Measurements from ENCODE around the gene GRIK4.

The GRIK4 gene

DNA sequence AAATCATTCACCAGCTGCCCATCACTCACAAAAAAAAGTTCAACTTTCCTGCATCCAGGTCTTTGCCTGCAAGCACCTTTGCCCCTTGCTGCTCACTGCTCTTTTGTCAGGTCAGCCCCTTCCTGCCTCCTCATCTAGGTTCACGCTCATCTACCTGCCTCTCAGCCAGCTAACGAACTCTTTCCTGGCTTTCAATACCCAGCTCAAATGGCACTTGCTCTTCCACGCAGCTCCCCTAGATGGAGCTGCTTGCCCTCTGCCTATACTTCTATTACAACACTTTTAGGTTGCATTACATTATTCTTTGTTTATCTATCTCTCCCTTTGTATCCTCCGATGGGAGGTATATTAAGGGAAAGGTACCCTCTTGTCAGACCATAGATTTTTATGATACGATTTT lies 433.5 kb downstream of the GRIK4 start:
- no peak for DNase-seq (ENCODE audit: low read depth, low spot score)

DNA sequence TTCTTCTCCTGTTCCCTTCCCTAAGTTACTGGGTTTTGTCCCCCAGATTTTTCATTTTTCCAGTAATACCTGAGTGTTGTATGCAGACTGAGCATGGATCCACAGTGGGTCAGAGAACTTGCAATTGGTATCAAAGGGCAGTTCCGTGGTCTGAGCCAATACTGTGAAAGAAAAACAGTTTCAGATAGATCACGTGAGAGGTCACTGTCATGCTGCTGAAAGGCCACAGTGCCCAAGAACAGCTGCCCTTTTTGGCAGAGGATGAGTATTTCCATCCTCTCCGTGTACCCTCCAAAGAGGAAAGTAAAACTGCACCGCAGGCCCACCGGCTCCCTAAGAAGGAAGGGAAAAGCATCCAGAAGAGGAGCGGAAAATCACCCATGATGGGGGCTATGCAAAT lies 439.3 kb downstream of the GRIK4 start:
- DNase-seq (ENCODE audit: low read depth, low spot score): no peak

DNA sequence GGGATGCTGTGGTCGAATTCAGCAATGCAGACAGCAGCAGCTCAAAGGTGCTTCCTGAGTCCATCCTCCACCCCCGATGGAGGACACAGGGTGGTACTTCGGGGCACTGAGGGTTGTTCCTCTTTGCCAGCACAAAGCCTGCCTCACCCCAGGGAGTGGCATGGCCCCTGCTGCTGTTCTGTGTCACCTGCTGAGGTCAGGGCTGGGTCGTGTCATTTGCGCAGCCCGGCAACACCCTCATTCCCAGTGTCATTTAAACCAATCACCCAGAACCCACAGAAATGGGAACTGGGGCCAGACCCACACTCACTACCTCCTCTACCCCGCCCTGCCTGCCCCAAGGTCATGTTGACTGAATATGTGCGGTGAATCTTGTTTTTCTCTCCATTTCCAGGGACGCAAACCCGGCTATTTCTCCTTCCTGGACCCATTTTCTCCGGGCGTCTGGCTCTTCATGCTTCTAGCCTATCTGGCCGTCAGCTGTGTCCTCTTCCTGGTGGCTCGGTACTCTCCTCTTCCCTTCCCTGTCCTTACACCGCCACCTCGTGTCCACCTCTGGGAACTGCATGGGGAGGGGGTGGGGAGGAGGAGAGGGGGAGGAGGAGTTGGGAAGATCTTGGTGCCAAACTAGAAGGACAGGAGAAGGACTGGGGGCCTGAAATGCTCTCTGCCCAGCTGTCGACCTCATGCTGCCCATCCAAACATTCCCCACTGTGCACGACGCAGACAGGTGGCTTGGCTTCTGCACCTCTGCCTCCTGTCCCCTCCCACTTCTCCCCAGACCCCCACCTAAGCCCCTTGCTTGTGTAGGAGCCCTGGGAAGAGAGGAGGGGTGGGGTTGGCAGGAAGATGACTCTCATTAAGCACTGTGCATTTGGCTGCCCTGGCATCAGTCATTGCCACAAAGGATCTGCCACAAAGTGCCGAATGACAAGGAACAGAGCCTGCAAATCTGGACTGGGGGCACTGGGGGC lies 441.2 kb downstream of the GRIK4 start:
- no peak for DNase-seq (ENCODE audit: low read depth, low spot score)

DNA sequence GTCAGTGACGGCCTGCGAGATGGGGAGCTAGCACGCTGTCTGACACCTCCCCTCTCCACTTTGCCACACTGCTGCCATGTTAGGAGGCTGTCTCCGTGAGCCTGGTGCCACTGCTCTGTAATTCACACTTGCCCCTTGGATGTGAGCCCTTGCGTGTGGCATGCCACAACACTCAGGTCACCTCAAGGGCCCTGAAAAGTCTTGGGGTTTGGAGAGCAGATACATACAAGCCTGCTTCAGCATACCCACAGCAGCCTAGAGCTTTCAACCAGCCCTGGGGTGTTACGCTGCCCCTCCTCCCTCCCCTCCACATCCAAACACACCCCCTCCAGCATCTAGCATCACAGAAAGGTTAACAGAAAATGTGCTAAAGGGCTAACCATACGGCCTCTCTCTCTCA lies 442.8 kb downstream of the GRIK4 start:
- DNase-seq (ENCODE audit: low read depth, low spot score): no peak

DNA sequence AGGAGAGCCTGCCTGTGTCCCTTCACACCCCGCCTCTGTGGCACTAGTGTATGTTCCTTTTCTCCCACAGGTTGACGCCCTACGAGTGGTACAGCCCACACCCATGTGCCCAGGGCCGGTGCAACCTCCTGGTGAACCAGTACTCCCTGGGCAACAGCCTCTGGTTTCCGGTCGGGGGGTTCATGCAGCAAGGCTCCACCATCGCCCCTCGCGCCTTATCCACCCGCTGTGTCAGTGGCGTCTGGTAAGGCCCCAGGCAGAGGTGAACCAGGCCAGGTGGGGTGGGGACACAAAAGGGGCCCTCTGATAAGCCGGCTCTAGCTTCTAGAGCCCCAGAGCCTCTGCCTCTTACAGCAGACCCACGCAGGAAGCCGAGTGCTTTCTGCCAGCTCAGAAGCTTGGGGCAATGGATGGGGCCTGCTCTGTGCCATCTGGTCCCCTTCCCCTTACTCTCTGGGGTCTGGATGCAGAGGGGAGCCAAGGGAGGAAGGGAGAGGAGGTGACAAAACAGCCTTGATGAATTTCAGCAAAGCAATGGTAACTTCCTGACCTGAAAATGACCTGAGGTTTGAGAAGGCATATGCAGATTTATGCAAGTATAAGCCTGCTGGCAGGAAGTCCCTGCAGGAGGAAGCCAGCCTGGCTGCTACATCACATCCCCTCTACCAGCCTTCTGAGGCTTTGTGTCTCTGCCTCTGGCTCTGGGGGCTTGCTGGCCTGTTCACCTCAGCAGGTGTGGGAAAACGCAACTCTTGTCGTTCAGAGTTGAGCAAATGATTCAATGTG lies 445.4 kb downstream of the GRIK4 start:
- DNase-seq (ENCODE audit: low read depth, low spot score): peak; percentile 74

DNA sequence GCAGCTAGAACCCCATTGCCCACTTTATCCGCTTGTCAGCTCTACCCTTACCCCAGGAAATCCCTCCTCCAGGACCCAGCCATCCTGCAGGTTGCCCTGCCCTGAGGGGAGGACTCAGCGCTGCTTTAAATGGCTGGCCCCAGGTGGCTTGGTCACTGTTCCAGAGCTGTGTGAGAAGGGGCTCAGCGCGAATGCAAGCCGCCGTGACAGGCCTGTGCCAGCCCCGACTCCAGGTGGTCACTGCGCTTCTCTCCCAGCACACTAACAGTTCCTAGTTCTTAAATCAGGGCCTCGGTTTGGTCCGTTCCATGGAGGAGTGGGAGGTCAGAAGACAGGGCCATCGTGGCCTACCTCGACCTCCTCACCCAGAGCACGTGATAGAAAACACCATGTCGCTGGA lies 446.6 kb downstream of the GRIK4 start:
- no peak for DNase-seq (ENCODE audit: low read depth, low spot score)

DNA sequence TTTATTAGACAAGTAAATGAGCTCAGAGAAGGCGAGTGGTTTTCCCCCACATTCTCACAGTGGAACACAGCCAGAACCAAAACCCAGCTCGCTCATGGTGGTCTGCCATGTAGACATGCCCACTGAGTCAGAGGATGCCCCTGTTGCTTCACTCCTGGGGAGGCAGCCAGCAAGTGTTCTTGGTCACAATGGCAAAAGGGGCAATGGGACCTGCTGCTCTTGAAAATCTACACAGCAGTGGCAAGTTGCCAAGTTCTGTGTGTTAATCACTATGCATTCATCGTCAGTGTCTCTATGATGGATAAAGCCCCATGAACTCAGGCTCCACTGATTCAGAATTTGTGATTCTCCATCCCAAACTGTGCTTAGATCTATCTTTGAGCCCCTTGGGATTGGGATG lies 447.6 kb downstream of the GRIK4 start:
- DNase-seq (ENCODE audit: low read depth, low spot score): no peak

DNA sequence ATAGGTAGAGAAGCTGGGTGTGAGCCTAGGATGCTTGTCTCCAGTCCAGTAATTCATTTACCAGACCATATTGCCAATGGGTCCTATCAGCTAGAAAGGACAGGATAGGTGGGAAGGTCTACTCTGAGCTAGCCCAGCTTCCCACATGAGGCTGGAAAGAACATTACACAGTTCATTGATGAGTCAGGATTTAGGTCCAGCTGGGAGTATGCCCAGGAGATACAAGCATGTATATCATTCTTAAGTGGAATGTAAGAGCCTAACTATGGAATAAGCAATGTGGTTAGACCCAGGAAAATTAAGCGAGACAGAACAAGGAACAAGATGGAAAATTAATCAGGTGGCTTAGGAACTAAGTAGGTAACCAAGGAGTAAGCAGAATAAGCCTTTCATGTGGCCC lies 453.3 kb downstream of the GRIK4 start:
- no peak for DNase-seq (ENCODE audit: low read depth, low spot score)

DNA sequence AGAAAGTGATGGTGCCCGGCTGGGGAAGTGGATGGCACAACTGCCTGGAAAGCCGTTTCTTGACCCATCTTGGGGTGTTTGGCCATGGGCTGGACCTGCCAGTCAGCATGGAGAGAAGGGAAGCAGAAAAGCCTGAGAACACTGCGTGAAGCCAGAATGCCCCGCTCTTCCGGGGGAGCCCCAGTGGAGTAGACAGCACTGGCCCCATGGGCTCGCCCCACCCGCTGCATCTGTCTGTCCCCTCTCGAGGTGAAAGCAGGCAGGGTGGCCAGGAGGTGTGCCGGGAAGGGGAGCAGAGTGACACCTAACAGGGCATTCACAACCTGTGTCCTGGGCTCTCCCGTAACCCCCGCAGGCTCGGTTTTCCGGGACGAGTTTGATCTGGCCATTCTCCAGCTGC lies 455.3 kb downstream of the GRIK4 start:
- no peak for DNase-seq (ENCODE audit: low read depth, low spot score)

DNA sequence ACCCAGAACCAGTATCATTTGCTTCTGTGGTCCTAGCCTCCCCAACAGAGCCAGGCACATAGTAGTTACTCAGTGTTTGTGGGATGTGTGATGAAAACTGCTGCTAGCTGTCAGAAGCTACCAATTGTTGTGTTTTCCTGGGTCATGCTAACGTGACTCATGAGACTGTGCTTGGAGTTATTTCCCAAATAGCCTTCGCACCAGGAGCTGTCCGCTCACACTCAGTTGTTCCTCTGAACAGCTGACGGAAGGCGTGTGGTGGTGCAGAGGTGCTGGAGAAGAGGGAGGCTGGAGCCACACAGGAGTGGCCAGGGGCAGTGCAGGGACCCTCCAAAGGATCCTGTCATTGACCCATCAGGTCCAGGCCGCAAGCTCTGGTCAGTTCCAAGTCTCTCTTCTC lies 458.4 kb downstream of the GRIK4 start:
- no peak for DNase-seq (ENCODE audit: low read depth, low spot score)

DNA sequence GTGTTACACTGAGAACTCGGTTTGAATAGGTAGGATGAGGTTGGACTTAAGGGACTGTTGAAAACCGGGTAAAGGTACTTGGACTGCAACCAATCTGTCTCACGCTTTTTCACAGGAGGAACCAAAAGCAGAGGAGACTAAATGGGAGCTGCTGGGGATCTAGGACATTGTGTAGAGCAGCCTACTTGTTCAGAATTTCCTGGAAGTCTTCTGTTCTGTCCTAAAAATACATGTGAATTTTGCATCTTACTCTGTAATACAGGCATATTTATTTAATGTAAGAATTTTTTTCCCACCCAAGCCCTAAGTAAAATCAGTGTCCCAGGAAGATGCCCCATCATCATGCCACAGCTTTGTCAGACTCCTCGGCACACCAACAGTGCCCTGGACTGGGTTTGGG lies 460.3 kb downstream of the GRIK4 start:
- DNase-seq (ENCODE audit: low read depth, low spot score): no peak

DNA sequence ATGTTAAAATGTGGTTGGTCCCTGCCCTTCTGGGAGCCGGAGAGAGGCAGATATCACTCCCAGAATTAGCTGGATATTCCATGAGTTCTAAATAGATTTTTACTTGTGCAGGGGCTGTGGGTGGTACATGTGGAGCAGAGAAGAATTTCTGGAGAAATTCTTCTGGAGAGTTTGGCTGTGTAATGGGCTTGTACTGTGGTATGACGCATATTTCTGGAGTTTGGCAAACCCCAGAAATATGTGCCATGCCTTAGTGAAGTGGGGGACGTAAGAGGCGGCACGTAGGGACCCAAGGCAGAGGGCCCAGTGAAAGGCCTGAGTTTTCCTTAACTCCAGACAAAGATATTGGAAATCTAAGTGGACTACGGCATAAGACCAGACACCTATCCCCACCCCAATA lies 461.1 kb downstream of the GRIK4 start:
- no peak for DNase-seq (ENCODE audit: low read depth, low spot score)

DNA sequence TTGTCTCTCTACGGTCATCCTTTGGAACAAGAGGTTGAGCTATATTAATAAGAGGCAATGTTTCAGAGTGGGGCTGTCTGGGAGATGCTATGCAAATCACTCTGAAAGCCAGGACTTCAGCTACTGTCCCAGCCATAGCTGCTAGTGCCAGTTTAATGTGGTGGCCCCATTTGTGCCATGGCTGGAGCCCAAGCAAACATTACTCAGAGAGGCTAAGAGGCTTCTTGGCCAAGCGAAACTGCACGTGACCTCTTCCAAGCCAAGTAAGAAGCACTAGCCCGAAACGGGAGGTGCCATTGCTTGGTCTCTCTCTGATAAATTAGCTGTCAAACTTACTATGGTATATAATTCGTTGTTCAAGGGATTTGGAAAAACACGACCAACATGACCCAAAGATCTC lies 462.0 kb downstream of the GRIK4 start:
- DNase-seq (ENCODE audit: low read depth, low spot score): no peak

DNA sequence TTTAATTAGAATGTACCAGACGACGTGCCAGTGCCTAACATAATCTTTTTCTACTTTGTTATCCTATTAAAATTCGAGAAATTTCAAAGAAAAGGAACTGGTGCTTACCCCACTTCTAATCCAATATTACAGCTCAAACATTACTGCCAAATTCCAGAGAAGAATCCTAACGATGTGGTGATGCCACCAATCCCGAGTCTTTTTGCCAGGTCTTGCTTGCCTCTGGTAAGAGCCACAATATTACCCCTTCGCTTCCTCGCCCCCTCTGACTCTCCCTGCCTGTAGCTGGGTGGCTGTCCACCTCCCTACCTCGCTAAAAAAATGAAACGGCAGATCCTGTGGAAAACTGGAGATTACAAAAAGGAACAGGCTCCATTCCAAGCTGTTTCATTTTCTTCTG lies 462.9 kb downstream of the GRIK4 start:
- no peak for DNase-seq (ENCODE audit: low read depth, low spot score)

DNA sequence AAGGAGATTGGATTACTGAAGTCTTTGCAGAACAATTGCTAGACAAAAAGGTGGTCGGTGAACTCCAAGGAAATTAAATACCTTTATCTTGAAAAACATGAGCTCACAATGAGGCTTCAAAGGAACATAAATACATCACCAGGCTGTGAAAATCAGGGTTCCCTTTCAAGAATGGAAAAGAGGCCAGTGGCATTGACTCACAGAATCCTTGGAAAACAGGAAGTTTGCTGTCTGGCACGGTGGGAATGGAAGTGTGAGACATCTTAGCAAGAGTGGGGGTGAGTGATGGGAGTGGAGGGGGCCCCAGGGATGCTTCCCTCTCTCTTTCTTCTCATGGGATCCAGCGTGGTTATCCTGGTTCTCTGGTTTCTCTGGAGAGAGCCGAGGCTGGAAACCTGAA lies 463.4 kb downstream of the GRIK4 start:
- DNase-seq (ENCODE audit: low read depth, low spot score): no peak

DNA sequence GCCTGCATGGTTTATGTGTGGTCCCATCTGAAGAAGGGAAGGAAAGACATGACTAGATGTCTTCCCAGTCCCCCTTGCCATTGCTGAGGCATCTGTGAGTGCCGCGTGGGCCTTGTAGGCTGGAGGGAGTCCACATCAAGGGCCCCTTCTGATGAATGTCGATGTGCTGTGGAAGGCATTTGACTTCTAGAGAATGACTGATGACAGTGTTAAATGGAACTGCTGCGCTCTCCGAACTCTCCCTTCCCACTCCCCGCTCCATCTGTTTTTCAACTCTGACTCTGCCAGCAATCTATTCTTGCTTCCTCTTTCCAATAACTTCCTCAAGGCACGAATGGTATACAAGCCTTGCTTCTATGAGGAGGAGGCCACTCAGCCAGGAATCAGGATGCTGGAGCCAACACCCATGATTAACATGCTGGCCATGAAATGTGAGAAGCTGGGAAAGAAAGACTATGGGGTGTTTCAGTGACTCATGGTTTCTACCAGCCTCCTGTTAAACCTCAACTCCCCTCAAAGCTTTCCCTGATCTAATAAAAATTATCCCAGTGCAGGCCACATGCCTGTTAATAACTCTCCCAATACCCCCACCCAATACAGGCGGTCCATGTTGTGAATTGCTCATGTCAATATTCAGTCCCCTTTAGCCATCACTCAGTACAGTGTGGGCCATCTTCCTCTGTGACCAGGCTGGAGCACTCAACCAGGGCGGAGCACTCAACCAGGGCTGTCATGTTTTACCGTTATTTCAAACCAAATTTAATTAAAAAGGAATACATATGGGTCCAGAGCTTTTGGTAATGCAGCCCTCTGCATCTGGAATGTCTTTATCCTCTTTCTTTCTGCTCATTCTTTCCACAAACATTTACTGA lies 466.0 kb downstream of the GRIK4 start:
- DNase-seq (ENCODE audit: low read depth, low spot score): no peak

DNA sequence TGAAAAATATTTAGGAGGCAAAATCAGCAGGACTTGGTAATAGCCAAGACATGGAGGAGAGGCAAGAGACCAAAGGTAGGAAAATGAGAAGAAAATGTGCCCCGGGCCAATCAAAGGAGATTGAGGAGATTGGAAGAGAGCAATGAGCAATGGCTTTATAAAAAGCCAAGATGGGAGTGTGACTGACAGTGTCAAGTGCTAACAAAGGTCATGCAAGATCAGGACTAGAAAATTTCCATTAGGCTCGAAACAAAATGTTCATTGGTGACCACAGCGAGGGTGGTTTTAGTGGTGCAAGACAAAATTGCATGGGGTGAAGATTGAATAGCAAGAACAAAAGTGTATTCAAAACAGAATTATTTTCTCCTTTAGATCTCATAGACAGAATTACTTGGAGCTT lies 467.2 kb downstream of the GRIK4 start:
- no peak for DNase-seq (ENCODE audit: low read depth, low spot score)

DNA sequence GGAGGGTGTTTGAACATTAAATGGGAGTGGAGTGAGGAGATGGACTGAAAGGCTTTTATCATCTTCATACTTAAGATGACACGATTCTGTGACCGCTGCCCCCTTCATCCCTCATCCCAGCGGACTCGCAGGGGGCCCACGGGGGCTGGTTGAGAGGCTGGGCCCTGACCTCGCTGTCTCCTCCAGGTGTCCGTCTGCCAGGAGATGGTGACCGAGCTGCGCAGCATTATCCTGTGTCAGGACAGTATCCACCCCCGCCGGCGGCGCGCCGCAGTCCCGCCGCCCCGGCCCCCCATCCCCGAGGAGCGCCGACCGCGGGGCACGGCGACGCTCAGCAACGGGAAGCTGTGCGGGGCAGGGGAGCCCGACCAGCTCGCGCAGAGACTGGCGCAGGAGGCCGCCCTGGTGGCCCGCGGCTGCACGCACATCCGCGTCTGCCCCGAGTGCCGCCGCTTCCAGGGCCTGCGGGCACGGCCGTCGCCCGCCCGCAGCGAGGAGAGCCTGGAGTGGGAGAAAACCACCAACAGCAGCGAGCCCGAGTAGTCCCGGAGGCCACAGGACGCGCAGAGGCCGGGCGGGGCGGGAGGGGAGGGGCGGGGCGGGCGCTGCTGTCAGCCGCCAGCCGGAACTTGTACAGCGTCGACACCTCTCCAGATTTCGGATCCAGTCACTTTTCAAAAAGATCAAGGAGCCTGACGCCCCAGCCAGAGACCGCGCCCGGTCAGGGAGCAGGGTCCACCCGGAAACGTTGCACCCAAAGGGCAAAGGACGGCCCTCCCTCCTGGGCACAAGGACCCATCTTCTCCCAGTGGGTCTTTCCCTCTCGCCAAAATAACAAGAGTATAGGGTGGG lies 474.4 kb downstream of the GRIK4 start:
- no peak for DNase-seq (ENCODE audit: low read depth, low spot score)

DNA sequence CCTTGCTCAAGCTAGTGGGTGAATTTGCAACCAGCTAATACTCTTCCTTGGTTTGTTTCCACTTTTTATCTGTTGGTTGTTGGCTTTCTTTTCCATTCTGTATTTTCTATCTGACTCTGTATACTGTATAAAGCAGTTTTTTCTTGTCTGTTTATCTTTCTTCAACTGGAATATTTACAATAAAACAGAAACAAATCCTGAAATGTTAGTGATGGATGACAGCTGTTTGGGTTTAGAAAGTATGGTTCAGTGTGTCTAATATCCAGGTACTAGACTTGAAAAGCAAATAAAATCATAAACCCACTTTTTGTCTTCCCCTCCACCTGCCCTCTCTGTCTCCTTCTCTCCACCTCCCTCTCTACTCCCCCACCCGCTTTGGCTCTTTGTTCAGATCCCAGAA lies 477.1 kb downstream of the GRIK4 start:
- DNase-seq (ENCODE audit: low read depth, low spot score): no peak

DNA sequence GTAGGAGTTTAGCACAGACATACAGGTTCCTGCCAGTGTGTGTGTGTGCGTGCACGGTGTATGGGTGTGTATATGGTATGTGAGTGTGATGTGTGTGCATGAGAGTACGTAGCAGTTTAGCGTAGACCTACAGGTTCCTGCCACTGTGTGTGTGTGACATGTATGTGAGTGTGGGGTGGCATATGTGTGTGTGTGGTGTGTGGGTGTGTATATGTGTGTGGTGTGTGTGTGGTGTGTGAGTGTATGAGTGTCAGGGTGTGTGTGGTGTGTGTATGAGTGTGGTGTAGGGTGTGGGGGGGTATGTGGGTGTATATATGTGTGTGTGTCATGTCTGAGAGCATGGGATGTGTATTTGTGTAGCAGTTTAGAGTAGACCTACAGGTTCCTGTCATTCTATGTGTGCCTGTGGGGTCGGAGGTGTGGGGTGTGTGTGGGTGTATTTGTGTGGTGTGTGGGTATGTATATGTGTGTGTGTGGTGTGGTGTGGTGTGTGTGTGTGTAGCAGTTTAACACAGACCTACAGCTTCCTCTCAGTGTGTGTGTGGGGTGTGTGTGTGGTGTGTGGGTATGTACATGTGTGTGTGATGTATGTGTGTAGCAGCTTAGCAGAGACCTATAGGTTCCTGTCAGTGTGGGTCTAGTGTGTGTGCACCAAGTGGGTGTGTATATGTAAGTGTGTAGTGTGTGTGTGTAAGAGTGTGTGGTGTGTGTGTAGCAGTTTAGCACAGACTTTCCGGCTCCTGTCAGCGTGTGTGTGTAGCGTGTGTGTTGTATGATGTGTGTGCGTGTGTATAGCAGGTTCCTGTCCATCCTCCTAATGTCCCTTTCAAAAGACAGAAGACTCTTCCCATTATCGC lies 480.5 kb downstream of the GRIK4 start:
- DNase-seq (ENCODE audit: low read depth, low spot score): no peak
